ENCODE measurements around the gene AP2A2.

The AP2A2 gene

GRCh38 chr11:940496-941135 is 14.9 kb downstream of the AP2A2 start:
- Histone ChIP-seq H3K9ac (ENCODE audit: low read length) (no peak overlapping the region), H3K18ac (ENCODE audit: low read depth in 1 of 2, low read length in 2 of 2) (no peak overlapping the region), H3K4me1 (ENCODE audit: control insufficient read depth, insufficient read depth, low read depth, low read length) (peaks cover 34% of the 10 kb centered on the region), H2BK15ac (ENCODE audit: low read depth, poor library complexity, severe bottlenecking) (no peak overlapping the region), H2BK5ac (ENCODE audit: low read depth, low read length, poor library complexity, severe bottlenecking) (no peak overlapping the region), H3K79me1 (replicated peaks; ENCODE audit: low read length, poor library complexity, severe bottlenecking) (peaks cover 4% of the 10 kb centered on the region), H4K91ac (ENCODE audit: low read length) (no peak overlapping the region), H2AK5ac (ENCODE audit: low read length, severe bottlenecking) (no peak overlapping the region), H4K8ac (ENCODE audit: low read length) (no peak overlapping the region), H3K4me3 (ENCODE audit: insufficient read depth in 1 of 2, low read depth in 1 of 2, low read length in 2 of 2) (no peak overlapping the region), H3K4ac (ENCODE audit: low read depth in 1 of 2, low read length in 2 of 2) (no peak overlapping the region), H3K14ac (ENCODE audit: low read length in 2 of 2) (peak overlapping the region in 1 of 2 experiments; percentile 20), H3K23ac (ENCODE audit: low read length in 2 of 2) (no peak overlapping the region), H3K4me2 (ENCODE audit: low read length, poor library complexity, severe bottlenecking) (no peak overlapping the region), H2BK12ac (ENCODE audit: low read length in 2 of 2) (no peak overlapping the region), H3K27me3 (ENCODE audit: control insufficient read depth in 1 of 2, insufficient read depth in 1 of 2, low read length in 2 of 2) (no peaks in the 10 kb centered on the region), H3K27ac (ENCODE audit: low read length, poor library complexity, severe bottlenecking) (no peak overlapping the region), H2AFZ (ENCODE audit: low read depth, low read length) (no peak overlapping the region), H3K36me3 (ENCODE audit: control insufficient read depth in 1 of 2, insufficient read depth in 2 of 2, low read depth in 1 of 2, low read length in 2 of 2) (peaks cover 12 to 13% of the 10 kb centered on the region in 2 experiments), H3K9me3 (ENCODE audit: control insufficient read depth, low read length) (no peaks in the 10 kb centered on the region), H2BK120ac (ENCODE audit: low read depth, low read length) (no peak overlapping the region)
- no peak for DNase-seq
- 85% methylated on average over 11 of the region's 11 CpGs for WGBS

GRCh38 chr11:942823-943222 is 17.2 kb downstream of the AP2A2 start:
- DNase-seq = peak; percentile 28
- Histone ChIP-seq H3K79me1 (replicated peaks; ENCODE audit: low read length, poor library complexity, severe bottlenecking) (peaks cover 6% of the 10 kb centered on the region), H3K18ac (ENCODE audit: low read depth in 1 of 2, low read length in 2 of 2) (no peak overlapping the region), H4K91ac (ENCODE audit: low read length) (no peak overlapping the region), H3K36me3 (ENCODE audit: control insufficient read depth in 1 of 2, insufficient read depth in 2 of 2, low read depth in 1 of 2, low read length in 2 of 2) (peaks cover 9 to 22% of the 10 kb centered on the region in 2 experiments), H3K14ac (ENCODE audit: low read length in 2 of 2) (no peak overlapping the region), H4K8ac (ENCODE audit: low read length) (peak overlapping the region; percentile 19), H3K27me3 (ENCODE audit: control insufficient read depth in 1 of 2, insufficient read depth in 1 of 2, low read length in 2 of 2) (no peaks in the 10 kb centered on the region), H2BK120ac (ENCODE audit: low read depth, low read length) (no peak overlapping the region), H2AK5ac (ENCODE audit: low read length, severe bottlenecking) (peak overlapping the region; percentile 62), H3K4me1 (ENCODE audit: control insufficient read depth, insufficient read depth, low read depth, low read length) (peaks cover 36% of the 10 kb centered on the region), H2BK12ac (ENCODE audit: low read length in 2 of 2) (no peak overlapping the region), H2AFZ (ENCODE audit: low read depth, low read length) (no peak overlapping the region), H3K4me2 (ENCODE audit: low read length, poor library complexity, severe bottlenecking) (no peak overlapping the region), H3K27ac (ENCODE audit: low read length, poor library complexity, severe bottlenecking) (no peak overlapping the region), H2BK5ac (ENCODE audit: low read depth, low read length, poor library complexity, severe bottlenecking) (no peak overlapping the region), H3K4ac (ENCODE audit: low read depth in 1 of 2, low read length in 2 of 2) (no peak overlapping the region), H3K9ac (ENCODE audit: low read length) (peak overlapping the region; percentile 79), H2BK15ac (ENCODE audit: low read depth, poor library complexity, severe bottlenecking) (no peak overlapping the region), H3K9me3 (ENCODE audit: control insufficient read depth, low read length) (no peaks in the 10 kb centered on the region), H3K4me3 (ENCODE audit: insufficient read depth in 1 of 2, low read depth in 1 of 2, low read length in 2 of 2) (peak overlapping the region in 1 of 2 experiments; percentile 36), H3K23ac (ENCODE audit: low read length in 2 of 2) (no peak overlapping the region)
- WGBS = 98% methylated on average over 6 of the region's 9 CpGs

- H2AK5ac ChIP-seq (ENCODE audit: low read length, severe bottlenecking) = no peak overlapping the region
- peak overlapping the region; percentile 57 for H3K27ac ChIP-seq (ENCODE audit: low read length, poor library complexity, severe bottlenecking)
- peaks cover 29% of the 10 kb centered on the region for H3K4me1 ChIP-seq (ENCODE audit: control insufficient read depth, insufficient read depth, low read depth, low read length)
- no peak overlapping the region for H2BK5ac ChIP-seq (ENCODE audit: low read depth, low read length, poor library complexity, severe bottlenecking)
- no peak overlapping the region for H3K18ac ChIP-seq (ENCODE audit: low read depth in 1 of 2, low read length in 2 of 2)
- peaks cover 6 to 22% of the 10 kb centered on the region in 2 experiments for H3K36me3 ChIP-seq (ENCODE audit: control insufficient read depth in 1 of 2, insufficient read depth in 2 of 2, low read depth in 1 of 2, low read length in 2 of 2)
- H2BK12ac ChIP-seq (ENCODE audit: low read length in 2 of 2) = no peak overlapping the region
- no peak overlapping the region for H3K4me3 ChIP-seq (ENCODE audit: insufficient read depth in 1 of 2, low read depth in 1 of 2, low read length in 2 of 2)
- peaks cover 4% of the 10 kb centered on the region for H3K9me3 ChIP-seq (ENCODE audit: control insufficient read depth, low read length)
- H2BK15ac ChIP-seq (ENCODE audit: low read depth, poor library complexity, severe bottlenecking) = no peak overlapping the region
- no peak overlapping the region for H3K4ac ChIP-seq (ENCODE audit: low read depth in 1 of 2, low read length in 2 of 2)
- H3K27me3 ChIP-seq (ENCODE audit: control insufficient read depth in 1 of 2, insufficient read depth in 1 of 2, low read length in 2 of 2) = no peaks in the 10 kb centered on the region
- no peak overlapping the region for H4K8ac ChIP-seq (ENCODE audit: low read length)
- H3K14ac ChIP-seq (ENCODE audit: low read length in 2 of 2) = no peak overlapping the region
- H2BK120ac ChIP-seq (ENCODE audit: low read depth, low read length) = no peak overlapping the region
- peaks cover 4% of the 10 kb centered on the region for H3K79me1 ChIP-seq (replicated peaks; ENCODE audit: low read length, poor library complexity, severe bottlenecking)
- H2AFZ ChIP-seq (ENCODE audit: low read depth, low read length) = no peak overlapping the region
- H4K91ac ChIP-seq (ENCODE audit: low read length) = no peak overlapping the region
- peak overlapping the region; percentile 12 for H3K9ac ChIP-seq (ENCODE audit: low read length)
- no peak overlapping the region for H3K23ac ChIP-seq (ENCODE audit: low read length in 2 of 2)
- no peak overlapping the region for H3K4me2 ChIP-seq (ENCODE audit: low read length, poor library complexity, severe bottlenecking)
- WGBS = 78% methylated on average over 13 of the region's 13 CpGs
- DNase-seq = no peak
Observed at GRCh38 chr11:944711-945470, 19.2 kb downstream of the AP2A2 start.

- Histone ChIP-seq H4K8ac (ENCODE audit: low read length) (no peak overlapping the region), H3K18ac (ENCODE audit: low read depth in 1 of 2, low read length in 2 of 2) (no peak overlapping the region), H2BK5ac (ENCODE audit: low read depth, low read length, poor library complexity, severe bottlenecking) (no peak overlapping the region), H4K91ac (ENCODE audit: low read length) (no peak overlapping the region), H3K4me3 (ENCODE audit: insufficient read depth in 1 of 2, low read depth in 1 of 2, low read length in 2 of 2) (no peak overlapping the region), H2BK12ac (ENCODE audit: low read length in 2 of 2) (no peak overlapping the region), H3K9ac (ENCODE audit: low read length) (no peak overlapping the region), H3K27me3 (ENCODE audit: control insufficient read depth in 1 of 2, insufficient read depth in 1 of 2, low read length in 2 of 2) (no peaks in the 10 kb centered on the region), H2AFZ (ENCODE audit: low read depth, low read length) (no peak overlapping the region), H3K36me3 (ENCODE audit: control insufficient read depth in 1 of 2, insufficient read depth in 2 of 2, low read depth in 1 of 2, low read length in 2 of 2) (peaks cover 6 to 22% of the 10 kb centered on the region in 2 experiments), H3K4me2 (ENCODE audit: low read length, poor library complexity, severe bottlenecking) (no peak overlapping the region), H2BK15ac (ENCODE audit: low read depth, poor library complexity, severe bottlenecking) (no peak overlapping the region), H3K4me1 (ENCODE audit: control insufficient read depth, insufficient read depth, low read depth, low read length) (peaks cover 26% of the 10 kb centered on the region), H3K4ac (ENCODE audit: low read depth in 1 of 2, low read length in 2 of 2) (no peak overlapping the region), H2BK120ac (ENCODE audit: low read depth, low read length) (no peak overlapping the region), H2AK5ac (ENCODE audit: low read length, severe bottlenecking) (peak overlapping the region; percentile 82), H3K9me3 (ENCODE audit: control insufficient read depth, low read length) (peaks cover 6% of the 10 kb centered on the region), H3K79me1 (replicated peaks; ENCODE audit: low read length, poor library complexity, severe bottlenecking) (peaks cover 4% of the 10 kb centered on the region), H3K23ac (ENCODE audit: low read length in 2 of 2) (no peak overlapping the region), H3K27ac (ENCODE audit: low read length, poor library complexity, severe bottlenecking) (peak overlapping the region; percentile 65), H3K14ac (ENCODE audit: low read length in 2 of 2) (no peak overlapping the region)
- WGBS = 89% methylated on average over 9 of the region's 9 CpGs
- DNase-seq = peak; percentile 37
Observed at GRCh38 chr11:945986-946385, 20.3 kb downstream of the AP2A2 start.

Measured in mesenchymal stem cell (in vitro differentiated cells and primary cell).